ENCODE results near the gene PPP4R2. TPM values are rescaled to one million over a fixed set of nuclear protein-coding genes. Genes with fewer than 3 reads are reported as not detected.

The PPP4R2 gene
- total RNA-seq, 4 donors from 2014 or later: 38.9 to 62.1 (median 40.8) TPM

- TF ChIP-seq CTCF (IDR thresholded peaks at IDR 0.05; ENCODE audit: low read depth): no peak
Observed at GRCh38 chr3:73041537-73041936, 44.9 kb downstream of the PPP4R2 start.

- TF ChIP-seq CTCF (IDR thresholded peaks at IDR 0.05; ENCODE audit: low read depth): no peak
Observed at GRCh38 chr3:73043414-73043813, 46.8 kb downstream of the PPP4R2 start.

GRCh38 chr3:73045391-73045790 is 48.8 kb downstream of the PPP4R2 start:
- TF ChIP-seq CTCF (IDR thresholded peaks at IDR 0.05; ENCODE audit: low read depth): no peak

- TF ChIP-seq CTCF (IDR thresholded peaks at IDR 0.05; ENCODE audit: low read depth): no peak
Observed at GRCh38 chr3:73046195-73046594, 49.6 kb downstream of the PPP4R2 start.

- TF ChIP-seq CTCF (IDR thresholded peaks at IDR 0.05; ENCODE audit: low read depth): no peak
Observed at GRCh38 chr3:73049319-73049718, 52.7 kb downstream of the PPP4R2 start.

GRCh38 chr3:73052857-73053256 is 56.2 kb downstream of the PPP4R2 start:
- TF ChIP-seq CTCF (IDR thresholded peaks at IDR 0.05; ENCODE audit: low read depth): no peak

- TF ChIP-seq CTCF (IDR thresholded peaks at IDR 0.05; ENCODE audit: low read depth): no peak
Observed at GRCh38 chr3:73055583-73055982, 59.0 kb downstream of the PPP4R2 start.
